ENCODE results near the gene TANC1. TPM values are rescaled to one million over a fixed set of nuclear protein-coding genes. Genes with fewer than 3 reads are reported as not detected.
A peak's percentile ranks its signal among the peaks of the same experiment; 100 is the strongest.
"Not testable (repeated sequence)": the region's sequence is repeated elsewhere in the genome, so short reads cannot be mapped to it uniquely, and the experiment has no call there.

The TANC1 gene
- total RNA-seq, 2 donors from 2014 or later: 51.8 to 58.9 TPM

DNA sequence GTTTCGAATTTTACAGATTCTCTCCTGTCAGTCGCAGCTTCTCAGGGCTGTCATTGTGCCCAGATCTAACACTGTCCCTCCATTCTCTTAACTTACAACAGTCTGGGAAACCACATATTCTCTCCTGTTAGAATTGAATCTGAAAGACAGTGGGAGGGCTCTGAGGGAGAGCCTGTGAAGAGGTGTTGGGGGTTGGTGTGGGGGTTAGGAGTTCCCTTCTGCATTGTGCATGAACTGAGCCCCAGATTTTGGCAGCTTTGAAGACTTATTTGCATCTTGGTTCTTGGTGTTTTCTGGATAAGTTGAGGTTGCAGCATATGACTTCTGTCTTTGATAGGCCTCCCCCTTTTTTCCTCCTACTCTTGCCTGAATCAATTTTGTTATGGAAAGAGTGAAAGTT, 64.1 kb downstream of the TANC1 start:
- H3K9me3 ChIP-seq: no peaks in the 10 kb centered on the region
- H3K27ac ChIP-seq: peak overlapping the region; percentile 78 to 84
- peaks cover 0 to 62% of the 10 kb centered on the region in 2 donors for H3K4me1 ChIP-seq
- no peaks in the 10 kb centered on the region for H3K27me3 ChIP-seq
- no peak overlapping the region for H3K4me3 ChIP-seq
- TF ChIP-seq, protein P1, sequence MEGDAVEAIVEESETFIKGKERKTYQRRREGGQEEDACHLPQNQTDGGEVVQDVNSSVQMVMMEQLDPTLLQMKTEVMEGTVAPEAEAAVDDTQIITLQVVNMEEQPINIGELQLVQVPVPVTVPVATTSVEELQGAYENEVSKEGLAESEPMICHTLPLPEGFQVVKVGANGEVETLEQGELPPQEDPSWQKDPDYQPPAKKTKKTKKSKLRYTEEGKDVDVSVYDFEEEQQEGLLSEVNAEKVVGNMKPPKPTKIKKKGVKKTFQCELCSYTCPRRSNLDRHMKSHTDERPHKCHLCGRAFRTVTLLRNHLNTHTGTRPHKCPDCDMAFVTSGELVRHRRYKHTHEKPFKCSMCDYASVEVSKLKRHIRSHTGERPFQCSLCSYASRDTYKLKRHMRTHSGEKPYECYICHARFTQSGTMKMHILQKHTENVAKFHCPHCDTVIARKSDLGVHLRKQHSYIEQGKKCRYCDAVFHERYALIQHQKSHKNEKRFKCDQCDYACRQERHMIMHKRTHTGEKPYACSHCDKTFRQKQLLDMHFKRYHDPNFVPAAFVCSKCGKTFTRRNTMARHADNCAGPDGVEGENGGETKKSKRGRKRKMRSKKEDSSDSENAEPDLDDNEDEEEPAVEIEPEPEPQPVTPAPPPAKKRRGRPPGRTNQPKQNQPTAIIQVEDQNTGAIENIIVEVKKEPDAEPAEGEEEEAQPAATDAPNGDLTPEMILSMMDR (IDR thresholded peaks at IDR 0.05): no peak
- DNase-seq (ENCODE audit: low spot score): no peak
- no peaks in the 10 kb centered on the region for H3K36me3 ChIP-seq

DNA sequence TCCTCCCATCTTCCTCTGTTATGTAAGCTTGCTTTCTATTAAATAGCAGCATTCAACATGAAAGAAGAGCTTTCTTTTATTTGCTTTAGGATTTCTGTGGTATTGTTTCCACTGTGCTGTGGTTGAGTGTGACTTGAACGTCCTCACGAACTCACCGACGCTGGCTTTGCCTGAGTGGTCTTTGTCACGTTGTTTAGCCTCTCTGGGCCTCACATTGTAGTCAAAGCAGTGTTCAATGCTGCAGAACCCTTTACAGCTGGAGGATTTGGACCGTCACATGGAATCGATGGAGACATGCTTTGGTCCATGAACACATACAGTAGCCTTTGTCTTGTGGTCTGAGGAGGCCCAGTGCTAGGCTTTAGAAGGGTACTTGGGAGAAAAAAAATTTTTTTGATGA, 66.3 kb downstream of the TANC1 start:
- DNase-seq (ENCODE audit: low spot score): no peak
- Histone ChIP-seq H3K9me3 (no peaks in the 10 kb centered on the region), H3K27me3 (no peaks in the 10 kb centered on the region), H3K36me3 (no peaks in the 10 kb centered on the region), H3K4me1 (peaks cover 0 to 56% of the 10 kb centered on the region in 2 donors), H3K4me3 (no peak overlapping the region), H3K27ac (peak overlapping the region; percentile 29 to 84)
- TF ChIP-seq, protein P1 (IDR thresholded peaks at IDR 0.05): no peak

DNA sequence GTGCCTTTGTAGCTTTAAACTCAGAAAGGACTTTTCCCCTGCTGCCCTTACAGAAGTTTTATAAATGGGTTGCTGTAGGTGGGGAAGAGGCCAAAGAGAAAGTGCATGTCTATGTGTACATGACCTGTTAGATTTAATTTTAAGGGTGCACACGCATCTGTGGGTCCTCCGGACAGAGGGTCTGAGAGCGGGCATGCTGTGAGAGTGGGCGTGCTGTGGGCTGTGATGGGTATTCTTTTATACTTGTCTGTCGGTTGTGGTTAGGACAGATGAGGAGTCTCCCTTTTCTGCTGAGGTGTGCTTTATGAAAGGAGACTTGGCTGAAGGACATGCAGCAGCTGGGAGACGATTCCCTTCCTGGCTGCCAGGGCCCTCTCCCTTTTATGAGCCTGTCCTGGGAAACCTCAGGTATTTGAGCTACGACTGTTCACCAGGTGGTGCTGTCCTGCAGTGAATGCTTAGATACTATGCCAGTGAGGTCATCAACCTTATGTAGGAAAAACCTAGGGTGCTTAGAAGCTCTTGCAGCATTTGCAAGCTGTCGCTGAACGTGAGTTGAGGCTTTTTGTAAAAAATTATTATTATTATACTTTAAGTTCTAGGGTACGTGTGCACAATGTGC, 67.5 kb downstream of the TANC1 start:
- Histone ChIP-seq H3K4me1 (peaks cover 0 to 44% of the 10 kb centered on the region in 2 donors), H3K27ac (peak overlapping the region; percentile 39 to 79), H3K36me3 (no peaks in the 10 kb centered on the region), H3K9me3 (no peaks in the 10 kb centered on the region), H3K27me3 (no peaks in the 10 kb centered on the region), H3K4me3 (no peak overlapping the region)
- no peak for DNase-seq (ENCODE audit: low spot score)
- TF ChIP-seq, protein P1 (IDR thresholded peaks at IDR 0.05): peak in 1 of 2 donors; percentile 43

DNA sequence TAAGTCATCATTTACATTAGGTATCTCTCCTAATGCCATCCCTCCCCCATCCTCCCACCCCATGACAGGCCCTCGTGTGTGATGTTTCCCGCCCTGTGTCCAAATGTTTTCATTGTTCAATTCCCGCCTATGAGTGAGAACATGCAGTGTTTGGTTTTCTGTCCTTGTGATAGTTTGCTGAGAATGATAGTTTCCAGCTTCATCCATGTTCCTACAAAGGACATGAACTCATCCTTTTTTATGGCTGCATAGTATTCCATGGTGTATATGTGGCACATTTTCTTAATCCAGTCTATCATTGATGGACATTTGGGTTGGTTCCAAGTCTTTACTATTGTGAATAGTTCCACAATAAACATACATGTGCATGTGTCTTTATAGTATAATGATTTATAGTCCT, 68.0 kb downstream of the TANC1 start:
- Histone ChIP-seq H3K4me1 (peaks cover 0 to 43% of the 10 kb centered on the region in 2 donors), H3K27ac (peak overlapping the region in 1 of 2 donors; percentile 79)
- DNase-seq (ENCODE audit: low spot score): not testable (repeated sequence)

DNA sequence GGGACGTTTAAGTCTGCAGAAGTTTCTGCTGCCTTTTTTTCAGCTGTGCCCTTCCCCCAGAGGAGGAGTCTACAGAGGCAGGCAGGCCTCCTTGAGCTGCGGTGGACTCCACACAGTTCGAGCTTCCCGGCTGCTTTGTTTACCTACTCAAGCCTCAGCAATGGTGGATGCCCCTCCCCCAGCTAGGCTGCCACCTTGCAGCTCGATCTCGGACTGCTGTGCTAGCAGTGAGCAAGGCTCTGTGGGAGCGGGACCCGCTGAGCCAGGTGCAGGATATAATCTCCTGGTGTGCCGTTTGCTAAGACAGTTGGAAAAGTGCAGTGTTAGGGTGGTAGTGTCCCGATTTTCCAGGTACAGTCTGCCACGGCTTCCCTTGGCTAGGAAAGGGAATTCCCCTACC, 72.9 kb downstream of the TANC1 start:
- H3K9me3 ChIP-seq; H3K4me3 ChIP-seq; H3K27me3 ChIP-seq; H3K36me3 ChIP-seq; DNase-seq (ENCODE audit: low spot score): not testable (repeated sequence)
- Histone ChIP-seq H3K27ac (peak overlapping the region in 1 of 2 donors; percentile 60), H3K4me1 (peaks cover 0 to 41% of the 10 kb centered on the region in 2 donors)

More for the DNA sequence above, 68.0 kb downstream of the TANC1 start:
- H3K36me3 ChIP-seq, H3K27me3 ChIP-seq, H3K9me3 ChIP-seq, H3K4me3 ChIP-seq: not testable (repeated sequence)

DNA sequence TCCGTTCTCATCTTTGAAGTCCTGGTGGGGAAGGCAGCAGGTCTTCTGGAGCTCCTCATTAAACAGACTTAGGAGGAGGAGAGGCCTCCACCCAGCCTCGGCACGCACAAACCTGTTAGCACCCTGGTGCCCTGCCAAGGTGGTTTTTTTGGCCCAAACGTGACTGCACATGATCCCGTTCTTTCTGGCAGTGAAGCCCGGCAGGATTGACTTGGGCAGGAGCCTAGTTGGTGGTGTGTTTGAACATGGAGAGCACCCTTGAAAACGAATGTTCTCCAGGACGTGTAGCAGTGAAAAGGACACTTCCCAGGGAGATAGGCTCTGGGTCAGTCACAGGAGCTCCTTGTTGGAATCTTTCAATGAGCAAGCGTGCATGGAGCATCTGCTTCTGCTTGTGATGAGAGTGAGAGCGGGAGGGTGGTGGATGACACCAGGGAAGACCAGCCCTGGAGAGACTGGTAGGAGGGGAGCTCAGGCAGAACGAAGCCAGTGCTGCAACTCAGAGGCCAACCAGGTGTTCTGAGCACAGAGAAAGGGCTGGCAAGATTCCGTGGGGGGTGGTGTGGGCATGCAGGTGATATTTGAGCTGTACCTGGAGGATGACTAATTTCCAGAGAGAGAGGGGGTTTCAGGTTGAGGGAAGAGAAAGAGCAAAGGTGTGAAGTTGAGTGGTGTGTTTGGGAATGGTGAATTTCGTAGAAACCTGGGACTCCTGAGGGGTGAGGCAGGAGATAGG, 73.8 kb downstream of the TANC1 start:
- no peak for DNase-seq (ENCODE audit: low spot score)
- TF ChIP-seq, protein P1 (IDR thresholded peaks at IDR 0.05): no peak
- Histone ChIP-seq H3K4me1 (peaks cover 0 to 50% of the 10 kb centered on the region in 2 donors), H3K36me3 (no peaks in the 10 kb centered on the region), H3K27ac (peak overlapping the region in 1 of 2 donors; percentile 60), H3K9me3 (no peaks in the 10 kb centered on the region), H3K4me3 (no peak overlapping the region), H3K27me3 (no peaks in the 10 kb centered on the region)

All from right atrium auricular region (tissue), 2 donors.